BLaER1 treated with 17β-estradiol and CSF1 and Interleukin-3, amounts not matched to agents 10 nM and 100 nM (cell line): ENCODE results near the gene CYP4B1.

ENCODE experiments used
- H3K27ac ChIP-seq, 11 experiments: shearing (Covaris generic); formaldehyde crosslinking; 2 replicates each; pipeline ENCODE4 v1.8.1; 2022
- H3K27me3 ChIP-seq, 11 experiments: shearing (Covaris generic); formaldehyde crosslinking; 2 replicates each; pipeline ENCODE4 v1.8.1; 2022
- H3K36me3 ChIP-seq, 11 experiments: shearing (Covaris generic); formaldehyde crosslinking; 2 replicates each; pipeline ENCODE4 v1.8.1; 2022
- H3K4me1 ChIP-seq, 10 experiments: shearing (Covaris generic); formaldehyde crosslinking; 2 replicates each; pipeline ENCODE4 v1.8.1; 2022
- H3K4me2 ChIP-seq, 11 experiments: shearing (Covaris generic); formaldehyde crosslinking; 2 replicates each; pipeline ENCODE4 v1.8.1; 2022
- H3K4me3 ChIP-seq, 10 experiments: shearing (Covaris generic); formaldehyde crosslinking; 2 replicates each; pipeline ENCODE4 v1.8.1; 2022
- H3K9ac ChIP-seq, 11 experiments: shearing (Covaris generic); formaldehyde crosslinking; 2 replicates each; pipeline ENCODE4 v1.8.1; 2022
- H3K9me3 ChIP-seq, 11 experiments: shearing (Covaris generic); formaldehyde crosslinking; replicated peaks in 1 of 11; 2 replicates each; pipeline ENCODE4 v1.8.1; 2022
- H4K20me1 ChIP-seq, 11 experiments: shearing (Covaris generic); formaldehyde crosslinking; 2 replicates each; pipeline ENCODE4 v1.8.1; 2022
- Cebpa-rat ChIP-seq, 11 experiments: shearing (Covaris generic); IDR thresholded peaks; 2 replicates each; pipeline ENCODE4 v1.8.1; 2022

The CYP4B1 gene

DNA sequence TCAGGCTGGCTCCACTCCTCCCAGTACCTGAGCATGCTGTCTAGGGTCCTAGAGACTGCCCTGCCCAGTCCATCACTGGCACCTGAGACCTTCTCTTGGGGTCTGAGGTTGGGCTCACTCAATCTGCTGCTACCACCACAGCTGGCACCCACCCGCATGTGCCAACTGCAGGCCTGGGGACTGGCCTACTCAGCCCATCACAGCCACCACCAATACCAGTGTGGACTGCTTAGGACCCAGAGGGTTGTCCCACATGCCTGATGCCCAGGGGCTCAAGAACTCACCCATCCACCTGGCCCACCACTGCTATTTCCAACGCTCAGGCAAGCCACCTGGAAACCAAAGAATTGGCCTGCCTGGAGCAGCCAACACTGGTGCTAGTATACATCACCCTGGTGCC lies 63.5 kb downstream of the CYP4B1 start:
- H3K9ac ChIP-seq = no peak overlapping the region
- no peaks in the 10 kb centered on the region for H4K20me1 ChIP-seq
- no peaks in the 10 kb centered on the region for H3K36me3 ChIP-seq
- H3K4me1 ChIP-seq = peaks cover 0 to 9% (median 0%) of the 10 kb centered on the region in 10 experiments; a peak in 6 of 20 replicates
- peaks cover 16 to 31% (median 22%) of the 10 kb centered on the region in 11 experiments for H3K9me3 ChIP-seq
- H3K27me3 ChIP-seq = no peaks in the 10 kb centered on the region
- no peak for TF ChIP-seq Cebpa-rat (IDR thresholded peaks at IDR 0.05)
- no peak overlapping the region for H3K4me2 ChIP-seq
- H3K27ac ChIP-seq = no peak overlapping the region
- no peak overlapping the region for H3K4me3 ChIP-seq
